Endothelial cell of umbilical vein (primary cell): ENCODE measurements around the gene PPOX. TPM values are rescaled to one million over a fixed set of nuclear protein-coding genes. Genes with fewer than 3 reads are reported as not detected.

ENCODE experiments used
- BruUV-seq: library from RNA; stranded (reverse); fragments of 400-500 nt; replicated peaks from 2 replicates; lab custom pipeline; 2021; lab: Mats Ljungman, UMichigan
- CTCF ChIA-PET: fragments of 300-600, 350-600 bp; sonication (Branson Sonifier 250); formaldehyde crosslinking; loops from one replicate; lab custom pipeline; 2021; ENCODE audit warnings: antibody characterized with exemption, inconsistent platforms; lab: Charles Lee
- POLR2A ChIA-PET: fragments of 300-600, 350-600 bp; sonication (Branson Sonifier 250); formaldehyde crosslinking; loops from one replicate; lab custom pipeline; 2021; ENCODE audit warnings: antibody characterized with exemption, inconsistent platforms; lab: Charles Lee
- DNase-seq: peaks from one replicate; pipeline ENCODE4 v3.0.0-alpha.2; 2011; ENCODE audit warnings: low read depth, low spot score
- FAIRE-seq: peaks from 2 replicates; lab custom pipeline; 2011; peaks lifted over from hg19 to GRCh38; lab: Jason Lieb, UNC
- H2AFZ ChIP-seq: 2 replicates; pipeline ENCODE4 v1.6.0; 2012; ENCODE audit warnings: low read depth, low read length, control low read depth, inconsistent platforms
- H3K27ac ChIP-seq: 2 replicates; pipeline ENCODE4 v1.5.1; 2011; ENCODE audit warnings: low read depth, mild to moderate bottlenecking, control low read depth, low read length, moderate library complexity; ENCODE audit not compliant: insufficient read depth
- H3K27me3 ChIP-seq, 2 experiments: 2 replicates each; pipeline versions ENCODE4 v1.6.0 to v1.6.1; 2011; ENCODE audit warnings: low read length in 2 of 2, mixed read lengths in 1 of 2; ENCODE audit not compliant: control insufficient read depth in 2 of 2, insufficient read depth in 2 of 2
- H3K36me3 ChIP-seq, 2 experiments: 2 replicates in 1 of 2; 3 replicates in 1 of 2; pipeline ENCODE4 v1.5.1; 2011; ENCODE audit warnings: low read length in 2 of 2, mild to moderate bottlenecking in 1 of 2, moderate library complexity in 1 of 2; ENCODE audit not compliant: control insufficient read depth in 2 of 2, insufficient read depth in 2 of 2; ENCODE audit errors: extremely low read depth in 1 of 2
- H3K4me1 ChIP-seq: 3 replicates; pipeline ENCODE4 v1.5.1; 2011; ENCODE audit warnings: mild to moderate bottlenecking, low read length; ENCODE audit not compliant: control insufficient read depth, insufficient read depth; ENCODE audit errors: extremely low read depth
- H3K4me2 ChIP-seq: 2 replicates; pipeline ENCODE4 v1.6.1; 2011; ENCODE audit warnings: low read length, control low read depth, mixed read lengths; ENCODE audit not compliant: insufficient read depth
- H3K4me3 ChIP-seq, 3 experiments: fragments of 200-600 bp in 1 of 3; sonication (generic), shearing (Covaris generic) in 1 of 3; replicated peaks in 1 of 3; 2 replicates each; pipeline ENCODE4 v1.5.1; 2011 to 2016; ENCODE audit warnings: control low read depth in 3 of 3, low read length in 3 of 3, mild to moderate bottlenecking in 2 of 3, inconsistent platforms in 1 of 3, low read depth in 1 of 3, moderate library complexity in 1 of 3; ENCODE audit not compliant: insufficient read depth in 1 of 3
- H3K79me2 ChIP-seq: 2 replicates; pipeline ENCODE4 v1.6.0; 2012; ENCODE audit warnings: low read length, inconsistent platforms; ENCODE audit not compliant: control insufficient read depth, insufficient read depth
- H3K9ac ChIP-seq: replicated peaks from 2 replicates; pipeline ENCODE3; 2011; ENCODE audit warnings: low read length, control low read depth; ENCODE audit not compliant: insufficient read depth; ENCODE audit errors: extremely low read depth
- H3K9me1 ChIP-seq: replicated peaks from 3 replicates; pipeline ENCODE4 v1.6.0; 2011; ENCODE audit warnings: mild to moderate bottlenecking, low read length; ENCODE audit not compliant: control insufficient read depth, insufficient read depth; ENCODE audit errors: extremely low read depth
- H3K9me3 ChIP-seq: replicated peaks from 2 replicates; pipeline ENCODE4 v1.5.1; 2012; ENCODE audit warnings: low read length, inconsistent platforms; ENCODE audit not compliant: control insufficient read depth, insufficient read depth
- H4K20me1 ChIP-seq: replicated peaks from 2 replicates; pipeline ENCODE3; 2011; ENCODE audit warnings: mild to moderate bottlenecking, low read length; ENCODE audit not compliant: control insufficient read depth, insufficient read depth; ENCODE audit errors: extremely low read depth
- CTCF ChIP-seq, 2 donors: IDR thresholded peaks; 1 replicate in 1 of 2; 2 replicates in 1 of 2; pipeline ENCODE4 v1.5.1; 2011; ENCODE audit warnings: low read length in 2 of 2, mild to moderate bottlenecking in 2 of 2, moderate library complexity in 2 of 2, control low read depth in 1 of 2, inconsistent platforms in 1 of 2, low read depth in 1 of 2; ENCODE audit not compliant: insufficient read depth in 1 of 2; ENCODE audit errors: extremely low read depth in 1 of 2
- EZH2 ChIP-seq: IDR thresholded peaks from 2 replicates; pipeline ENCODE4 v1.6.1; 2012; ENCODE audit warnings: borderline replicate concordance, low read depth, mild to moderate bottlenecking, moderate library complexity, low read length, inconsistent platforms; ENCODE audit not compliant: severe bottlenecking
- FOS ChIP-seq: IDR thresholded peaks from 2 replicates; pipeline ENCODE4 v1.6.1; 2011; ENCODE audit warnings: mild to moderate bottlenecking, low read length, moderate library complexity, borderline replicate concordance; ENCODE audit not compliant: insufficient read depth
- GATA2 ChIP-seq: IDR thresholded peaks from 2 replicates; pipeline ENCODE4 v1.7.0; 2011; ENCODE audit warnings: low read depth, mild to moderate bottlenecking, moderate library complexity, mixed read lengths, low read length; ENCODE audit not compliant: insufficient read length, insufficient read depth
- JUN ChIP-seq: IDR thresholded peaks from 2 replicates; pipeline ENCODE4 v1.6.1; 2011; ENCODE audit warnings: borderline replicate concordance, low read depth; ENCODE audit not compliant: insufficient read length, insufficient read depth
- MAX ChIP-seq: IDR thresholded peaks from 2 replicates; pipeline ENCODE4 v1.6.1; 2011; ENCODE audit not compliant: insufficient read depth, insufficient read length
- POLR2A ChIP-seq: IDR thresholded peaks from 2 replicates; pipeline ENCODE4 v1.6.1; 2012; ENCODE audit warnings: low read depth, mild to moderate bottlenecking, control low read depth, low read length
- POLR2AphosphoS5 ChIP-seq: IDR thresholded peaks from 2 replicates; pipeline ENCODE4 v1.6.1; 2012; ENCODE audit warnings: low read depth, mild to moderate bottlenecking, control low read depth, low read length, moderate library complexity; ENCODE audit not compliant: insufficient read depth
- dilution Hi-C: fragments of 300-500 bp; cut with MboI; formaldehyde crosslinking; loops from one replicate; pipeline ENCODE4 v1.15.0; 2019; ENCODE audit warnings: low sequenced_read_pairs; ENCODE audit not compliant: extremely low pct_ligation_motif_present
- intact Hi-C: fragments of 100-400 bp; cut with micrococcal nuclease; formaldehyde crosslinking; loops from one replicate; pipeline ENCODE4 v1.10.0; 2022
- polyA plus RNA-seq, 4 experiments: library from polyadenylated mRNA; depleted of rRNA in 3 of 4; stranded (reverse) in 3 of 4; unstranded in 1 of 4; fragments of >200 nt; gene quantifications; 2 replicates each; pipeline versions ENCODE4 v1.2.1 to v1.2.3, GENCODE V29; 2011 to 2012; ENCODE audit warnings: missing spikeins in 1 of 4
- total RNA-seq: library from RNA; stranded (reverse); gene quantifications from 2 replicates; pipeline ENCODE4 v1.2.3, GENCODE V29; 2021

PPOX gene
- total and polyA plus RNA-seq, 2 donors (not counting 3 experiments of a cell fraction or from before 2014, with no cell fraction given) = 26.4 to 28.5 TPM

- no TSS peak for BruUV-seq
- DNase-seq = no peak
- TF ChIP-seq CTCF (IDR thresholded peaks at IDR 0.05; ENCODE audit: extremely low read depth in 1 of 2, insufficient read depth in 1 of 2, low read depth in 1 of 2, low read length in 2 of 2) = no peak
- TF ChIP-seq POLR2AphosphoS5 = no peak
- TF ChIP-seq EZH2 = no peak
- TF ChIP-seq POLR2A = no peak
- no peak for TF ChIP-seq FOS
- no peak for TF ChIP-seq MAX
- no peak for TF ChIP-seq GATA2
- TF ChIP-seq JUN = no peak
- peaks cover 27% of the 10 kb centered on the region for H3K4me1 ChIP-seq
- FAIRE-seq = no peak
- no peaks in the 10 kb centered on the region for H3K79me2 ChIP-seq
- dilution Hi-C loops (no loop called here), intact Hi-C loops (no loop called here)
- no peak overlapping the region for H2AFZ ChIP-seq
- POLR2A ChIA-PET = no interaction called here
- no peak overlapping the region for H3K4me2 ChIP-seq
- H3K27me3 ChIP-seq = no peaks in the 10 kb centered on the region
- no peak overlapping the region for H3K27ac ChIP-seq
- CTCF ChIA-PET = interaction anchor here (6.2 kb wide), 1 partner anchor 193 kb away, joined by 54 read pairs; no protein-coding TSS in a partner anchor
- no peak overlapping the region for H3K4me3 ChIP-seq
- H3K36me3 ChIP-seq = peaks cover 3% of the 10 kb centered on the region in 2 experiments
- no peaks in the 10 kb centered on the region for H3K9me1 ChIP-seq
- H3K9ac ChIP-seq = no peak overlapping the region
- no peaks in the 10 kb centered on the region for H4K20me1 ChIP-seq
- no peaks in the 10 kb centered on the region for H3K9me3 ChIP-seq
Measured at GRCh38 chr1:161189036-161189435, 22.8 kb downstream of the PPOX start.
